Measurements from ENCODE around the gene NRXN3.

The NRXN3 gene

GRCh38 chr14:78683206-78683605 is 513.0 kb downstream of the NRXN3 start:
- TF ChIP-seq GATA3 (IDR thresholded peaks at IDR 0.05; ENCODE audit: low read depth, low read length) (no peak), GATA2 (IDR thresholded peaks at IDR 0.05; ENCODE audit: low read depth, low read length) (no peak)

- TF ChIP-seq GATA2 (IDR thresholded peaks at IDR 0.05; ENCODE audit: low read depth, low read length) (no peak), GATA3 (IDR thresholded peaks at IDR 0.05; ENCODE audit: low read depth, low read length) (no peak)
Measured at GRCh38 chr14:78683981-78684380, 513.8 kb downstream of the NRXN3 start.

- TF ChIP-seq GATA2 (IDR thresholded peaks at IDR 0.05; ENCODE audit: low read depth, low read length) (no peak), GATA3 (IDR thresholded peaks at IDR 0.05; ENCODE audit: low read depth, low read length) (no peak)
Measured at GRCh38 chr14:78688503-78688902, 518.3 kb downstream of the NRXN3 start.

- TF ChIP-seq GATA2 (IDR thresholded peaks at IDR 0.05; ENCODE audit: low read depth, low read length) (no peak), GATA3 (IDR thresholded peaks at IDR 0.05; ENCODE audit: low read depth, low read length) (no peak)
Measured at GRCh38 chr14:78690836-78691235, 520.7 kb downstream of the NRXN3 start.

GRCh38 chr14:78697341-78697740 is 527.2 kb downstream of the NRXN3 start:
- TF ChIP-seq GATA2 (IDR thresholded peaks at IDR 0.05; ENCODE audit: low read depth, low read length) (no peak), GATA3 (IDR thresholded peaks at IDR 0.05; ENCODE audit: low read depth, low read length) (no peak)

- TF ChIP-seq GATA2 (IDR thresholded peaks at IDR 0.05; ENCODE audit: low read depth, low read length) (no peak), GATA3 (IDR thresholded peaks at IDR 0.05; ENCODE audit: low read depth, low read length) (no peak)
Measured at GRCh38 chr14:78698991-78699390, 528.8 kb downstream of the NRXN3 start.

GRCh38 chr14:78700236-78700635 is 530.1 kb downstream of the NRXN3 start:
- TF ChIP-seq GATA3 (IDR thresholded peaks at IDR 0.05; ENCODE audit: low read depth, low read length) (no peak), GATA2 (IDR thresholded peaks at IDR 0.05; ENCODE audit: low read depth, low read length) (no peak)

- TF ChIP-seq GATA3 (IDR thresholded peaks at IDR 0.05; ENCODE audit: low read depth, low read length) (no peak), GATA2 (IDR thresholded peaks at IDR 0.05; ENCODE audit: low read depth, low read length) (no peak)
Measured at GRCh38 chr14:78701246-78701645, 531.1 kb downstream of the NRXN3 start.

- TF ChIP-seq GATA2 (IDR thresholded peaks at IDR 0.05; ENCODE audit: low read depth, low read length) (no peak), GATA3 (IDR thresholded peaks at IDR 0.05; ENCODE audit: low read depth, low read length) (no peak)
Measured at GRCh38 chr14:78704965-78705364, 534.8 kb downstream of the NRXN3 start.

- TF ChIP-seq GATA2 (IDR thresholded peaks at IDR 0.05; ENCODE audit: low read depth, low read length) (no peak), GATA3 (IDR thresholded peaks at IDR 0.05; ENCODE audit: low read depth, low read length) (no peak)
Measured at GRCh38 chr14:78705989-78706388, 535.8 kb downstream of the NRXN3 start.

- TF ChIP-seq GATA2 (IDR thresholded peaks at IDR 0.05; ENCODE audit: low read depth, low read length), result no peak
- no peak for TF ChIP-seq GATA3 (IDR thresholded peaks at IDR 0.05; ENCODE audit: low read depth, low read length)
Measured at GRCh38 chr14:78709795-78710557, 539.8 kb downstream of the NRXN3 start.

GRCh38 chr14:78710963-78711362 is 540.8 kb downstream of the NRXN3 start:
- TF ChIP-seq GATA3 (IDR thresholded peaks at IDR 0.05; ENCODE audit: low read depth, low read length) (no peak), GATA2 (IDR thresholded peaks at IDR 0.05; ENCODE audit: low read depth, low read length) (no peak)

- TF ChIP-seq GATA2 (IDR thresholded peaks at IDR 0.05; ENCODE audit: low read depth, low read length) (peak; percentile 81), GATA3 (IDR thresholded peaks at IDR 0.05; ENCODE audit: low read depth, low read length) (peak; percentile 61; the same call in 1 of the 2 replicates)
Measured at GRCh38 chr14:78713716-78714115, 543.5 kb downstream of the NRXN3 start.

- TF ChIP-seq GATA3 (IDR thresholded peaks at IDR 0.05; ENCODE audit: low read depth, low read length), result no peak
- TF ChIP-seq GATA2 (IDR thresholded peaks at IDR 0.05; ENCODE audit: low read depth, low read length), result no peak
Measured at GRCh38 chr14:78714711-78715110, 544.5 kb downstream of the NRXN3 start.

GRCh38 chr14:78721756-78722480 is 551.7 kb downstream of the NRXN3 start:
- TF ChIP-seq GATA3 (IDR thresholded peaks at IDR 0.05; ENCODE audit: low read depth, low read length) (no peak), GATA2 (IDR thresholded peaks at IDR 0.05; ENCODE audit: low read depth, low read length) (no peak)

Measured in SH-SY5Y (cell line).